ENCODE data around the gene GGA1.
"Not testable (repeated sequence)": the region's sequence is repeated elsewhere in the genome, so short reads cannot be mapped to it uniquely, and the experiment has no call there.

The GGA1 gene

GRCh38 chr22:37656583-37656982, 47.9 kb downstream of the GGA1 start:
- DNase-seq, result not testable (repeated sequence)

GRCh38 chr22:37657590-37658132, 49.0 kb downstream of the GGA1 start:
- no peak for DNase-seq

GRCh38 chr22:37658133-37659065, 49.8 kb downstream of the GGA1 start, which contains the start of gene PDXP:
TSS of gene PDXP (plus strand) at chr22:37658723. CDS start at chr22:37658783, 60 bp downstream.
- DNase-seq, result peak; percentile 98

- DNase-seq, result no peak
Observed at GRCh38 chr22:37659066-37659896, 50.6 kb downstream of the GGA1 start.

GRCh38 chr22:37659897-37660708, 51.5 kb downstream of the GGA1 start:
- no peak for DNase-seq

GRCh38 chr22:37660709-37661045, 52.0 kb downstream of the GGA1 start:
- no peak for DNase-seq

- DNase-seq, result no peak
Observed at GRCh38 chr22:37661160-37661924, 52.7 kb downstream of the GGA1 start.

GRCh38 chr22:37662039-37662438, 53.4 kb downstream of the GGA1 start:
- no peak for DNase-seq

- no peak for DNase-seq
Observed at GRCh38 chr22:37663521-37664140, 55.0 kb downstream of the GGA1 start.

- no peak for DNase-seq
Observed at GRCh38 chr22:37664249-37665101, 55.8 kb downstream of the GGA1 start.

- DNase-seq, result no peak
Observed at GRCh38 chr22:37665487-37665886, 56.9 kb downstream of the GGA1 start.

- no peak for DNase-seq
Observed at GRCh38 chr22:37669586-37669985, 61.0 kb downstream of the GGA1 start.

GRCh38 chr22:37672206-37672919, 63.7 kb downstream of the GGA1 start:
- DNase-seq, result no peak

- no peak for DNase-seq
Observed at GRCh38 chr22:37672920-37673455, 64.4 kb downstream of the GGA1 start.

GRCh38 chr22:37674248-37674647, 65.6 kb downstream of the GGA1 start:
- DNase-seq, result no peak

- peak; percentile 31 to 45 for DNase-seq
Observed at GRCh38 chr22:37674951-37675929, 66.6 kb downstream of the GGA1 start, which contains the start of gene LGALS1. TSS of gene LGALS1 (plus strand) at chr22:37675636. CDS start at chr22:37675703, 67 bp downstream.

GRCh38 chr22:37675930-37676735, 67.5 kb downstream of the GGA1 start:
- DNase-seq, result peak in 1 of 2 donors; percentile 25
